Panc1 (cell line): ENCODE results near the gene UACA. TPM values are rescaled to one million over a fixed set of nuclear protein-coding genes. Genes with fewer than 3 reads are reported as not detected.

Source experiments
- ATAC-seq: fragments of 200-7000 bp; cut with Tn5 transposase; 2 replicates; pipeline ENCODE4 v1.9.1; 2020; ENCODE audit warnings: mild to moderate bottlenecking, moderate library complexity
- BruUV-seq: library from RNA; stranded (reverse); fragments of 400-500 nt; replicated peaks from 2 replicates; lab custom pipeline; 2021; lab: Mats Ljungman, UMichigan
- CTCF ChIA-PET: fragments of 300-600 bp; sonication (Branson Sonifier 250); formaldehyde crosslinking; loops from one replicate; lab custom pipeline; 2022; ENCODE audit warnings: antibody characterized with exemption; lab: Charles Lee
- POLR2A ChIA-PET: fragments of 300-600 bp; sonication (Branson Sonifier 250); formaldehyde crosslinking; loops from one replicate; lab custom pipeline; 2022; ENCODE audit warnings: antibody characterized with exemption; lab: Charles Lee
- DNase-seq: peaks from one replicate; pipeline ENCODE4 v3.0.0-alpha.2; 2010; ENCODE audit warnings: low read depth, low spot score
- H3K27ac ChIP-seq: 2 replicates; pipeline ENCODE4 v1.5.1; 2011; ENCODE audit warnings: mild to moderate bottlenecking, low read length, inconsistent platforms
- H3K27me3 ChIP-seq: fragments of 200-500 bp; sonication (Bioruptor generic); 2 replicates; pipeline ENCODE4 v1.6.0; 2014; ENCODE audit warnings: low read length, inconsistent platforms; ENCODE audit not compliant: control insufficient read depth, insufficient read depth
- H3K36me3 ChIP-seq: fragments of 200-500 bp; sonication (Bioruptor generic); 2 replicates; pipeline ENCODE4 v1.5.1; 2014; ENCODE audit warnings: inconsistent platforms, mild to moderate bottlenecking, low read length, moderate library complexity; ENCODE audit not compliant: control insufficient read depth, insufficient read depth
- H3K4me1 ChIP-seq: 2 replicates; pipeline ENCODE4 v1.5.1; 2011; ENCODE audit warnings: inconsistent platforms, mild to moderate bottlenecking, low read length, moderate library complexity; ENCODE audit not compliant: control insufficient read depth, insufficient read depth
- H3K4me3 ChIP-seq, 2 experiments: 2 replicates each; pipeline ENCODE4 v1.5.1; 2011 to 2012; ENCODE audit warnings: low read depth in 2 of 2, low read length in 2 of 2, mild to moderate bottlenecking in 2 of 2, inconsistent platforms in 1 of 2, moderate library complexity in 1 of 2
- H3K9me3 ChIP-seq: fragments of 200-500 bp; sonication (Bioruptor generic); 2 replicates; pipeline ENCODE4 v1.5.1; 2014; ENCODE audit warnings: low read depth, mild to moderate bottlenecking, inconsistent platforms, low read length, moderate library complexity; ENCODE audit not compliant: control insufficient read depth, insufficient read depth
- POLR2AphosphoS5 ChIP-seq: IDR thresholded peaks from 2 replicates; pipeline ENCODE4 v1.6.1; 2012; ENCODE audit warnings: mild to moderate bottlenecking, low read depth, low read length, moderate library complexity
- SIN3A ChIP-seq: IDR thresholded peaks from 2 replicates; pipeline ENCODE4 v1.6.1; 2012; ENCODE audit warnings: low read depth, mild to moderate bottlenecking, low read length, moderate library complexity, borderline replicate concordance; ENCODE audit not compliant: insufficient read depth
- TCF7L2 ChIP-seq: IDR thresholded peaks from 2 replicates; pipeline ENCODE4 v1.6.1; 2011; ENCODE audit warnings: mild to moderate bottlenecking, low read depth, low read length, inconsistent platforms
- in situ Hi-C: cut with HindIII; loops from 2 replicates; pipeline ENCODE4 v1.10.0; 2016; ENCODE audit warnings: low sequenced_read_pairs, low pct_unique_long_range_greater_than_20kb
- intact Hi-C: fragments of 100-400 bp; cut with micrococcal nuclease; formaldehyde crosslinking; loops from one replicate; pipeline ENCODE4 v1.10.0; 2022; ENCODE audit not compliant: unreplicated experiment
- total RNA-seq: library from RNA; stranded (reverse); gene quantifications from one replicate; pipeline ENCODE4 v1.2.1, GENCODE V29; 2021; ENCODE audit not compliant: unreplicated experiment
- TF ChIP-seq, protein P1 (sequence below): fragments of 450-650 bp; IDR thresholded peaks from 2 replicates; pipeline ENCODE4 v1.5.1; 2017; ENCODE audit warnings: mild to moderate bottlenecking
- TF ChIP-seq, protein P2 (sequence below), 2 experiments: IDR thresholded peaks; 2 replicates each; pipeline ENCODE4 v1.6.1; 2011 to 2012; ENCODE audit warnings: low read depth in 2 of 2, control low read depth in 1 of 2, low read length in 1 of 2, mild to moderate bottlenecking in 1 of 2, moderate library complexity in 1 of 2; ENCODE audit not compliant: insufficient read depth in 1 of 2

UACA gene
- total RNA-seq, 1 experiment from 2014 or later, result 303 TPM

DNA sequence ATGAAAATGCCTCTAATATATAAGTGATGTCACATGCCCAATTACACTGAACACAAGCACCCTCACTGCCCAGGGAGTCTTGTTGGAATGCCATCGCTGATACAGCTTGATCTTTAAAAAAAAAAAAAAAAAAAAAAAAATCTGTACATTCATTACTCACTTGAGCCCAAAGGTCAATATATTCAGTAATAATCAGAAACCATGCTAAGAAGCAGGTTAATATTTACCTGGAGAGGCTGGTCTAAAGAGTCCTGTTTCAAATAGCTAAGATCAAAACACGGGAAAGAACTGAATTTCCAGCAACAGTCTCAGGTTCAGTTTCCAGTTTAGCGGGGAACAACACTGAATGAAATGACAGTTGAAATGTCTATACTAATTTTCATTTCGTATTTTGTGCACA, 109.9 kb downstream of the UACA start:
- intact Hi-C loops, result no loop called here
- H3K4me3 ChIP-seq, result no peak overlapping the region
- H3K27ac ChIP-seq, result no peak overlapping the region
- POLR2A ChIA-PET, result interaction anchor here (0.6 kb wide), 2 partner anchors 172 to 756 kb away, joined by 3 to 8 read pairs; no protein-coding TSS in a partner anchor
- CTCF ChIA-PET, result interaction anchor here (0.6 kb wide), 2 partner anchors 124 to 670 kb away, joined by 6 read pairs; no protein-coding TSS in a partner anchor
- H3K36me3 ChIP-seq, result peaks cover 33% of the 10 kb centered on the region
- in situ Hi-C loops, result no loop called here
- H3K9me3 ChIP-seq, result no peaks in the 10 kb centered on the region
- DNase-seq (no peak), ATAC-seq (no peak)
- no peaks in the 10 kb centered on the region for H3K4me1 ChIP-seq
- no TSS peak for BruUV-seq
- H3K27me3 ChIP-seq, result no peaks in the 10 kb centered on the region
- TF ChIP-seq, protein P1, sequence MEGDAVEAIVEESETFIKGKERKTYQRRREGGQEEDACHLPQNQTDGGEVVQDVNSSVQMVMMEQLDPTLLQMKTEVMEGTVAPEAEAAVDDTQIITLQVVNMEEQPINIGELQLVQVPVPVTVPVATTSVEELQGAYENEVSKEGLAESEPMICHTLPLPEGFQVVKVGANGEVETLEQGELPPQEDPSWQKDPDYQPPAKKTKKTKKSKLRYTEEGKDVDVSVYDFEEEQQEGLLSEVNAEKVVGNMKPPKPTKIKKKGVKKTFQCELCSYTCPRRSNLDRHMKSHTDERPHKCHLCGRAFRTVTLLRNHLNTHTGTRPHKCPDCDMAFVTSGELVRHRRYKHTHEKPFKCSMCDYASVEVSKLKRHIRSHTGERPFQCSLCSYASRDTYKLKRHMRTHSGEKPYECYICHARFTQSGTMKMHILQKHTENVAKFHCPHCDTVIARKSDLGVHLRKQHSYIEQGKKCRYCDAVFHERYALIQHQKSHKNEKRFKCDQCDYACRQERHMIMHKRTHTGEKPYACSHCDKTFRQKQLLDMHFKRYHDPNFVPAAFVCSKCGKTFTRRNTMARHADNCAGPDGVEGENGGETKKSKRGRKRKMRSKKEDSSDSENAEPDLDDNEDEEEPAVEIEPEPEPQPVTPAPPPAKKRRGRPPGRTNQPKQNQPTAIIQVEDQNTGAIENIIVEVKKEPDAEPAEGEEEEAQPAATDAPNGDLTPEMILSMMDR, result no peak
- TF ChIP-seq SIN3A (no peak), TCF7L2 (no peak), POLR2AphosphoS5 (no peak)
- TF ChIP-seq, protein P2, sequence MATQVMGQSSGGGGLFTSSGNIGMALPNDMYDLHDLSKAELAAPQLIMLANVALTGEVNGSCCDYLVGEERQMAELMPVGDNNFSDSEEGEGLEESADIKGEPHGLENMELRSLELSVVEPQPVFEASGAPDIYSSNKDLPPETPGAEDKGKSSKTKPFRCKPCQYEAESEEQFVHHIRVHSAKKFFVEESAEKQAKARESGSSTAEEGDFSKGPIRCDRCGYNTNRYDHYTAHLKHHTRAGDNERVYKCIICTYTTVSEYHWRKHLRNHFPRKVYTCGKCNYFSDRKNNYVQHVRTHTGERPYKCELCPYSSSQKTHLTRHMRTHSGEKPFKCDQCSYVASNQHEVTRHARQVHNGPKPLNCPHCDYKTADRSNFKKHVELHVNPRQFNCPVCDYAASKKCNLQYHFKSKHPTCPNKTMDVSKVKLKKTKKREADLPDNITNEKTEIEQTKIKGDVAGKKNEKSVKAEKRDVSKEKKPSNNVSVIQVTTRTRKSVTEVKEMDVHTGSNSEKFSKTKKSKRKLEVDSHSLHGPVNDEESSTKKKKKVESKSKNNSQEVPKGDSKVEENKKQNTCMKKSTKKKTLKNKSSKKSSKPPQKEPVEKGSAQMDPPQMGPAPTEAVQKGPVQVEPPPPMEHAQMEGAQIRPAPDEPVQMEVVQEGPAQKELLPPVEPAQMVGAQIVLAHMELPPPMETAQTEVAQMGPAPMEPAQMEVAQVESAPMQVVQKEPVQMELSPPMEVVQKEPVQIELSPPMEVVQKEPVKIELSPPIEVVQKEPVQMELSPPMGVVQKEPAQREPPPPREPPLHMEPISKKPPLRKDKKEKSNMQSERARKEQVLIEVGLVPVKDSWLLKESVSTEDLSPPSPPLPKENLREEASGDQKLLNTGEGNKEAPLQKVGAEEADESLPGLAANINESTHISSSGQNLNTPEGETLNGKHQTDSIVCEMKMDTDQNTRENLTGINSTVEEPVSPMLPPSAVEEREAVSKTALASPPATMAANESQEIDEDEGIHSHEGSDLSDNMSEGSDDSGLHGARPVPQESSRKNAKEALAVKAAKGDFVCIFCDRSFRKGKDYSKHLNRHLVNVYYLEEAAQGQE (IDR thresholded peaks at IDR 0.05; ENCODE audit: insufficient read depth in 1 of 2, low read depth in 2 of 2, low read length in 1 of 2), result no peak

DNA sequence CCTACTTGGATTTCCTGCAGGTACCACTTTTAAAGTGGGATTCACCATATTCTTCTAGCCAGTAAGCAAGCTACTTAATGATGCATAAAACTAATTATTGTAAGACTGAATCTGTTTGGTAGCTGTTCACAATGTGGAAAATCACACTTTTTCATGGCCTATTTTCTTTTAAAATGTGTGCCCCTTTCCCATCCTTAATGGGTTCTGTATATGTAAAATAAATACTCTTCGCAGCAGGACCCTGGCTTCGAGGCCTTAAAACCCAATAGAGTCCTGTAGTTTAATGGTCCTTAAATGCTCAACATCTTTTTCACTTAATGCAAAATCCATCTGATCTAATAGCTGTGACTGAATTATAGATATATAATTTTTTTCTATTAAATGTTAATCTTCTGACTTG, 111.0 kb downstream of the UACA start:
- intact Hi-C loops, result no loop called here
- ATAC-seq (no peak), DNase-seq (no peak)
- ChIA-PET POLR2A (no interaction called here), CTCF (no interaction called here)
- no TSS peak for BruUV-seq
- TF ChIP-seq TCF7L2, result no peak
- TF ChIP-seq SIN3A, result no peak
- TF ChIP-seq, protein P2 (IDR thresholded peaks at IDR 0.05; ENCODE audit: insufficient read depth in 1 of 2, low read depth in 2 of 2, low read length in 1 of 2), result no peak
- no peak for TF ChIP-seq POLR2AphosphoS5
- TF ChIP-seq, protein P1, result no peak
- H3K27ac ChIP-seq, result no peak overlapping the region
- no peaks in the 10 kb centered on the region for H3K4me1 ChIP-seq
- H3K27me3 ChIP-seq, result no peaks in the 10 kb centered on the region
- H3K36me3 ChIP-seq, result peaks cover 31% of the 10 kb centered on the region
- no peak overlapping the region for H3K4me3 ChIP-seq
- in situ Hi-C loops, result no loop called here
- no peaks in the 10 kb centered on the region for H3K9me3 ChIP-seq
